Measurements from ENCODE around the gene RBAK. TPM values are rescaled to one million over a fixed set of nuclear protein-coding genes. Genes with fewer than 3 reads are reported as not detected.

RBAK gene
- total RNA-seq, 1 experiment from 2014 or later: 16.2 TPM

GRCh38 chr7:5001911-5002310 lies 43.7 kb upstream of the RBAK start:
- Histone ChIP-seq H3K4me1 (ENCODE audit: control insufficient read depth in 1 of 2, insufficient read depth in 2 of 2, low read length in 2 of 2) (no peaks in the 10 kb centered on the region), H3K4me2 (ENCODE audit: low read length) (no peak overlapping the region), H3K4me3 (replicated peaks in 1 of 2; ENCODE audit: low read depth in 1 of 2, low read length in 2 of 2) (no peak overlapping the region), H4K20me1 (ENCODE audit: insufficient read depth) (no peaks in the 10 kb centered on the region), H2AFZ (ENCODE audit: low read depth, low read length, poor library complexity, severe bottlenecking) (no peak overlapping the region), H3K27me3 (ENCODE audit: insufficient read depth, low read length) (no peaks in the 10 kb centered on the region), H3K9me2 (ENCODE audit: insufficient read depth) (no peaks in the 10 kb centered on the region), H3K27ac (ENCODE audit: low read depth, low read length) (no peak overlapping the region), H3K9ac (ENCODE audit: low read length) (no peak overlapping the region), H3K36me3 (ENCODE audit: control insufficient read depth in 1 of 2, insufficient read depth in 2 of 2, low read length in 2 of 2) (peaks cover 0 to 2% of the 10 kb centered on the region in 2 experiments; a peak in 1 of 4 replicates), H3K9me3 (ENCODE audit: control insufficient read depth in 1 of 2, insufficient read depth in 1 of 2, low read depth in 1 of 2, low read length in 2 of 2) (no peaks in the 10 kb centered on the region), H3K79me2 (ENCODE audit: insufficient read depth, low read length) (no peaks in the 10 kb centered on the region)
- RAD21 ChIA-PET (ENCODE audit: low non-redundant PET in 1 of 2, low total read pairs in 2 of 2, uncharacterized antibody in 2 of 2, unreplicated experiment in 2 of 2): no interaction called here
- no TSS peak for BruUV-seq (replicated peaks)
- POLR2A ChIA-PET: no interaction called here
- intact Hi-C loops (cut with micrococcal nuclease): no loop called here
- TF ChIP-seq JUND (IDR thresholded peaks at IDR 0.05) (no peak), ZFX (IDR thresholded peaks at IDR 0.05) (no peak), POLR2AphosphoS5 (IDR thresholded peaks at IDR 0.05; ENCODE audit: low read depth, low read length) (no peak), CEBPB (IDR thresholded peaks at IDR 0.05; ENCODE audit: low read depth) (no peak), RAD21 (IDR thresholded peaks at IDR 0.05; ENCODE audit: low read depth) (no peak), ELF1 (IDR thresholded peaks at IDR 0.05; ENCODE audit: borderline replicate concordance, low read depth) (no peak), MAX (IDR thresholded peaks at IDR 0.05) (no peak), CBX3 (IDR thresholded peaks at IDR 0.05; ENCODE audit: low read depth) (no peak), EGR1 (IDR thresholded peaks at IDR 0.05; ENCODE audit: low read depth) (no peak), REST (IDR thresholded peaks at IDR 0.05; ENCODE audit: low read depth) (no peak), ATF3 (IDR thresholded peaks at IDR 0.05) (no peak), EZH2phosphoT487 (IDR thresholded peaks at IDR 0.05; ENCODE audit: borderline replicate concordance) (no peak), YY1 (IDR thresholded peaks at IDR 0.05; ENCODE audit: extremely low read depth, insufficient replicate concordance, low read depth, low read length) (no peak), ZNF274 (IDR thresholded peaks at IDR 0.05; ENCODE audit: low read depth, low read length) (no peak), ZBTB33 (IDR thresholded peaks at IDR 0.05; ENCODE audit: extremely low read depth, insufficient replicate concordance, low read length) (no peak), TCF7L2 (IDR thresholded peaks at IDR 0.05; ENCODE audit: borderline replicate concordance, extremely low read depth, insufficient read depth, insufficient read length) (no peak), CTCF (IDR thresholded peaks at IDR 0.05 in 2 of 3, conservative IDR thresholded peaks at IDR 0.05 in 1 of 3; ENCODE audit: borderline replicate concordance in 1 of 3, insufficient read depth in 1 of 3, low read depth in 2 of 3, low read length in 2 of 3) (no peak), FOSL1 (IDR thresholded peaks at IDR 0.05; ENCODE audit: low read depth) (no peak), POLR2A (IDR thresholded peaks at IDR 0.05; ENCODE audit: borderline replicate concordance, extremely low read depth, insufficient read depth, insufficient read length) (no peak), SP1 (IDR thresholded peaks at IDR 0.05; ENCODE audit: low read depth) (no peak)
- ATAC-seq: no peak
- CTCF ChIA-PET: no interaction called here
- DNase-seq (ENCODE audit: low read depth, low spot score): no peak
